Activated CD4-positive, alpha-beta T cell treated with anti-CD3 and anti-CD28 coated beads, Interleukin-2, amount 10 ng/mL, durations not matched to agents 7 days and 5 days (primary cell): Measurements from ENCODE around the gene SEMA3B. TPM values are rescaled to one million over a fixed set of nuclear protein-coding genes. Genes with fewer than 3 reads are reported as not detected.
A peak's percentile ranks its signal among the peaks of the same experiment; 100 is the strongest.

Experiments
- CTCF ChIA-PET: fragments of 350-600 bp; sonication (Branson Sonifier 250); formaldehyde crosslinking; loops from one replicate; lab custom pipeline; 2021; ENCODE audit warnings: antibody characterized with exemption; lab: Charles Lee
- POLR2A ChIA-PET: fragments of 350-600 bp; sonication (Branson Sonifier 250); formaldehyde crosslinking; loops from one replicate; lab custom pipeline; 2021; ENCODE audit warnings: antibody characterized with exemption; lab: Charles Lee
- DNase-seq: peaks from one replicate; pipeline ENCODE4 v3.0.0-alpha.2; 2020
- H3K27ac Mint-ChIP-seq: one replicate; pipeline ENCODE4 v1.8.0; 2021; ENCODE audit warnings: mild to moderate bottlenecking, moderate library complexity, mixed read lengths
- H3K27me3 Mint-ChIP-seq: one replicate; pipeline ENCODE4 v1.8.0; 2021; ENCODE audit warnings: mixed read lengths
- H3K36me3 Mint-ChIP-seq: one replicate; pipeline ENCODE4 v1.8.0; 2021; ENCODE audit warnings: low read depth, mixed read lengths
- H3K4me1 Mint-ChIP-seq: one replicate; pipeline ENCODE4 v1.8.0; 2021; ENCODE audit warnings: mixed read lengths
- H3K4me3 Mint-ChIP-seq: one replicate; pipeline ENCODE4 v1.8.0; 2021; ENCODE audit warnings: mild to moderate bottlenecking, moderate library complexity, mixed read lengths
- H3K9me3 Mint-ChIP-seq: one replicate; pipeline ENCODE4 v1.8.0; 2021; ENCODE audit warnings: mixed read lengths
- total RNA-seq, 2 experiments: library from RNA; stranded (reverse); gene quantifications; one replicate each; pipeline ENCODE4 v1.2.3, GENCODE V29; 2021

Gene SEMA3B
- total RNA-seq, 2 experiments from 2014 or later = 0.37 to 0.60 TPM

GRCh38 chr3:50230104-50230793 is 38.7 kb upstream of the SEMA3B start:
- Mint-ChIP-seq H3K4me1 (peaks cover 42% of the 10 kb centered on the region), H3K36me3 (no peaks in the 10 kb centered on the region), H3K27ac (no peak overlapping the region), H3K27me3 (peaks cover 2% of the 10 kb centered on the region), H3K9me3 (no peaks in the 10 kb centered on the region), H3K4me3 (no peak overlapping the region)
- ChIA-PET POLR2A (no interaction called here), CTCF (interaction anchor here (11.1 to 17.4 kb wide), 2 partner anchors 16 to 36 kb away, joined by 175 to 212 read pairs; no protein-coding TSS in a partner anchor)
- no peak for DNase-seq

DNA sequence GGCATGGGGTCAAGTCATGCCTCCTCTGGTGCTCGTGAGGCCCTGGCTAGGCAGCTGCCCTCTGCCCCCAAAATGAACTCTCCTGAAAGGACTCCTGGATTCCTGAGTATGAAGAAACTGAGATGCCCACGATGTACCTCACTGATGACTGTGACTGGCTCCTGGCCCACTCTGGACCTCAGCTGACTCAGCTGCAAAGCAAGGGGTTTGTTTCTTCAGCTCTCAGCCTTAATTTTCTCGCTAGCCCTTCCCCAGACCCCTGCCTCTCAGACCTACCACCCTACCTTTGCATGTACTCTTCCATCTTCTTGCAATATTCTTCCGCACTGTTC is 38.2 kb upstream of the SEMA3B start:
- Mint-ChIP-seq H3K27me3 (no peaks in the 10 kb centered on the region), H3K9me3 (no peaks in the 10 kb centered on the region), H3K36me3 (no peaks in the 10 kb centered on the region), H3K4me3 (no peak overlapping the region), H3K4me1 (peaks cover 43% of the 10 kb centered on the region), H3K27ac (no peak overlapping the region)
- ChIA-PET CTCF (interaction anchor here (11.1 to 17.4 kb wide), 2 partner anchors 15 to 36 kb away, joined by 175 to 212 read pairs; no protein-coding TSS in a partner anchor), POLR2A (no interaction called here)
- DNase-seq = no peak

GRCh38 chr3:50231581-50231980 is 37.4 kb upstream of the SEMA3B start:
- H3K4me1 Mint-ChIP-seq = peaks cover 37% of the 10 kb centered on the region
- peaks cover 4% of the 10 kb centered on the region for H3K36me3 Mint-ChIP-seq
- ChIA-PET CTCF (interaction anchor here (11.1 kb wide), 1 partner anchor 15 kb away, joined by 212 read pairs; no protein-coding TSS in a partner anchor), POLR2A (no interaction called here)
- H3K27me3 Mint-ChIP-seq = no peaks in the 10 kb centered on the region
- no peak overlapping the region for H3K27ac Mint-ChIP-seq
- H3K9me3 Mint-ChIP-seq = no peaks in the 10 kb centered on the region
- H3K4me3 Mint-ChIP-seq = no peak overlapping the region
- DNase-seq = no peak

- no peak for DNase-seq
- no peak overlapping the region for H3K4me3 Mint-ChIP-seq
- no peak overlapping the region for H3K27ac Mint-ChIP-seq
- H3K4me1 Mint-ChIP-seq = peaks cover 31% of the 10 kb centered on the region
- H3K36me3 Mint-ChIP-seq = peaks cover 11% of the 10 kb centered on the region
- no peaks in the 10 kb centered on the region for H3K27me3 Mint-ChIP-seq
- no peaks in the 10 kb centered on the region for H3K9me3 Mint-ChIP-seq
- CTCF ChIA-PET = interaction anchor here (11.1 kb wide), 1 partner anchor 14 kb away, joined by 212 read pairs; no protein-coding TSS in a partner anchor
- POLR2A ChIA-PET = no interaction called here
These were observed 36.6 kb upstream of the SEMA3B start for GRCh38 chr3:50232303-50232702.

DNA sequence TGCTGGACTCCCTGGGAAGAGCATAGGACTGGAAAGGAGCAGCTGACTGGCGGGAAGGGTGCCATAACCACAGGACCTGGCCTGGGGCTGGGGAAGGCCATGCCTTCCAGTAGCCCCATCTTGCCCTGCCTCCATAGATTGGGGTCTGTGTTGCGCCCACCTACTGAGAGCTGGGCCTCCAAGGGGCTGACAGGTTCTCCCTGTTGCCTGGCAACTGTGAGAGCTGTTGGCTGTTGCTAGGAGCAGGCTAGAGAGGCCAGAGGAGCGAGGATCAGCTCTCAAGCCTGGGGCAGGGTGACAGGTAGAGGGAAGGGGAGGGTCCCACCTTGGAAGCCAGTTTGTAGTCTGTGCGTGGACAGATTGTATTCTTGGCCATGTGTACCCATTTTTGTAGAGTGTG is 35.8 kb upstream of the SEMA3B start:
- Mint-ChIP-seq H3K4me3 (no peak overlapping the region), H3K27me3 (no peaks in the 10 kb centered on the region), H3K4me1 (peaks cover 29% of the 10 kb centered on the region), H3K9me3 (no peaks in the 10 kb centered on the region), H3K36me3 (peaks cover 20% of the 10 kb centered on the region), H3K27ac (no peak overlapping the region)
- POLR2A ChIA-PET = no interaction called here
- no peak for DNase-seq
- CTCF ChIA-PET = interaction anchor here (0.6 to 11.1 kb wide), 3 partner anchors 13 to 310 kb away, joined by 4 to 212 read pairs (median 17); no protein-coding TSS in a partner anchor

- ChIA-PET POLR2A (interaction anchor here (0.6 to 2.0 kb wide), 3 partner anchors 11 to 66 kb away, joined by 3 to 8 read pairs (median 5); no protein-coding TSS in a partner anchor), CTCF (interaction anchor here (0.7 to 4.3 kb wide), 12 partner anchors 9 to 101 kb away, joined by 3 to 42 read pairs (median 4); partner anchors contain the start of genes HYAL3 and NAA80)
- peaks cover 39% of the 10 kb centered on the region for H3K36me3 Mint-ChIP-seq
- H3K4me3 Mint-ChIP-seq = peak within 1 kb of the TSS; percentile 93
- H3K27me3 Mint-ChIP-seq = no peaks in the 10 kb centered on the region
- H3K9me3 Mint-ChIP-seq = no peaks in the 10 kb centered on the region
- DNase-seq = peak; percentile 99
- H3K4me1 Mint-ChIP-seq = peaks cover 42% of the 10 kb centered on the region
- H3K27ac Mint-ChIP-seq = peak within 1 kb of the TSS; percentile 97
These were observed 33.0 kb upstream of the SEMA3B start, which contains the start of gene GNAI2 for GRCh38 chr3:50235716-50236483. Gene GNAI2 (plus strand): TSS chr3:50236204. CDS start chr3:50236336, 132 bp downstream.

GRCh38 chr3:50236484-50237132 is 32.3 kb upstream of the SEMA3B start:
- H3K4me1 Mint-ChIP-seq = peaks cover 48% of the 10 kb centered on the region
- H3K36me3 Mint-ChIP-seq = peaks cover 44% of the 10 kb centered on the region
- no peaks in the 10 kb centered on the region for H3K27me3 Mint-ChIP-seq
- DNase-seq = no peak
- peak overlapping the region; percentile 97 for H3K27ac Mint-ChIP-seq
- ChIA-PET POLR2A (interaction anchor here (2.0 kb wide), 1 partner anchor 10 kb away, joined by 8 read pairs; no protein-coding TSS in a partner anchor), CTCF (interaction anchor here (0.9 to 4.3 kb wide), 9 partner anchors 10 to 101 kb away, joined by 3 to 42 read pairs (median 5); partner anchors contain the start of genes HYAL3 and NAA80)
- no peaks in the 10 kb centered on the region for H3K9me3 Mint-ChIP-seq
- peak overlapping the region; percentile 93 for H3K4me3 Mint-ChIP-seq

- peak overlapping the region; percentile 97 for H3K27ac Mint-ChIP-seq
- no peaks in the 10 kb centered on the region for H3K27me3 Mint-ChIP-seq
- ChIA-PET POLR2A (interaction anchor here (0.7 to 1.2 kb wide), 3 partner anchors 10 to 297 kb away, joined by 3 to 6 read pairs (median 6); no protein-coding TSS in a partner anchor), CTCF (interaction anchor here (1.1 to 4.3 kb wide), 3 partner anchors 10 to 23 kb away, joined by 4 to 42 read pairs (median 24); no protein-coding TSS in a partner anchor)
- peak; percentile 55 for DNase-seq
- H3K36me3 Mint-ChIP-seq = peaks cover 44% of the 10 kb centered on the region
- H3K9me3 Mint-ChIP-seq = no peaks in the 10 kb centered on the region
- peaks cover 54% of the 10 kb centered on the region for H3K4me1 Mint-ChIP-seq
- H3K4me3 Mint-ChIP-seq = peak overlapping the region; percentile 93
These were observed 31.8 kb upstream of the SEMA3B start for GRCh38 chr3:50237133-50237651.

- Mint-ChIP-seq H3K27me3 (no peaks in the 10 kb centered on the region), H3K4me1 (peaks cover 61% of the 10 kb centered on the region), H3K27ac (peak overlapping the region; percentile 97), H3K36me3 (peaks cover 44% of the 10 kb centered on the region), H3K9me3 (no peaks in the 10 kb centered on the region), H3K4me3 (peak overlapping the region; percentile 93)
- CTCF ChIA-PET = interaction anchor here (1.8 to 4.3 kb wide), 3 partner anchors 10 to 22 kb away, joined by 4 to 42 read pairs (median 24); no protein-coding TSS in a partner anchor
- POLR2A ChIA-PET = interaction anchor here (0.7 to 1.2 kb wide), 3 partner anchors 9 to 298 kb away, joined by 3 to 6 read pairs (median 6); no protein-coding TSS in a partner anchor
- peak; percentile 93 for DNase-seq
These were observed 31.0 kb upstream of the SEMA3B start for GRCh38 chr3:50237754-50238548.

DNA sequence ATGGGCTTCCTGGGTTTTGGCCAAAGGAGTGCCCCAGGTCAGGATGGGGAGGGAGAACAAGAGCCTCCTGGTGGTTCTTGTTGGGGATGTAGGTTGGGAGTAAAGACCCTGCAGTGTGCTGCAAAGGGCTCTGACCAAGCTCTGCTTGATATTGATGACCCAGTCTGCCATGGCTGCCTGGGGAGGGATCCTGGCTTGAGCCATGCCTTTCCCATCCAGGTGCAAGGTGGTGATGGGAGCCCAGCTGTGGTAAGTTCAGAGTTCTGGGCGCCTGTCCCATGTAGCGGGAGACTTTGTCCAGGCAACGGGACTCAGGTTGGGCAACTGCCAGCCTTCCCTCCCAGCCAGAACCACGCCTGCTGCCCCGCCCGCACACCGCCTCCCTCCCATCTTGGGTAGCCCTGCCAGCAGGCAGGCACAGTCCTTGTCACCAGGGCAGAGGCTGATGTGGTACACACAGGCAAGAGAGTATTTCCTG is 30.4 kb upstream of the SEMA3B start:
- ChIA-PET CTCF (interaction anchor here (0.6 to 4.3 kb wide), 3 partner anchors 9 to 22 kb away, joined by 4 to 42 read pairs (median 4); no protein-coding TSS in a partner anchor), POLR2A (interaction anchor here (0.7 to 1.2 kb wide), 2 partner anchors 11 to 1158 kb away, joined by 3 read pairs; no protein-coding TSS in a partner anchor)
- peak overlapping the region; percentile 97 for H3K27ac Mint-ChIP-seq
- peaks cover 46% of the 10 kb centered on the region for H3K36me3 Mint-ChIP-seq
- no peaks in the 10 kb centered on the region for H3K27me3 Mint-ChIP-seq
- no peaks in the 10 kb centered on the region for H3K9me3 Mint-ChIP-seq
- H3K4me1 Mint-ChIP-seq = peaks cover 65% of the 10 kb centered on the region
- no peak for DNase-seq
- peak overlapping the region; percentile 93 for H3K4me3 Mint-ChIP-seq

DNA sequence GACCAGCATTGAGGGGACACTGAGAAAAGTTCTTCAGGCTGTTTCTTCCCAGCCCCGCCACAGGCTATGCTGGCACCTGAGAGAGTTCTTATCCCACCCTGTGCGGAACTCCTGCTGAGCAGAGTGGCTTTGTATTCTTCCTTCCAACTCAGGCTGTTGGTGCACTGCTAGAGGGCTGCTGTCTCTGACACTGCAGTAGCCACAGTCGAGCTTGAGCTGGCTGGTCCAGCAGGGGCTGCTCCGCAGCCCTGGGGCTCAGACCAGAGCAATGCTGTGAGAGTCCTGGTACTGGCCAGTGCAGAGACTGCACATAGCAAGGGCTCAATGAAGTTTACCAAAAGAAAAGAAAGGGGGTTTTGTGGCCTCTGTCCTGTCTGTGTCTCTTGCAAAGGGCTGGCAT is 29.3 kb upstream of the SEMA3B start:
- ChIA-PET POLR2A (no interaction called here), CTCF (interaction anchor here (1.1 to 13.3 kb wide), 3 partner anchors 8 to 28 kb away, joined by 3 to 212 read pairs (median 42); no protein-coding TSS in a partner anchor)
- Mint-ChIP-seq H3K9me3 (no peaks in the 10 kb centered on the region), H3K36me3 (peaks cover 51% of the 10 kb centered on the region), H3K27ac (peak overlapping the region; percentile 97), H3K27me3 (no peaks in the 10 kb centered on the region), H3K4me1 (peaks cover 68% of the 10 kb centered on the region), H3K4me3 (peak overlapping the region; percentile 93)
- DNase-seq = no peak
